Uterus (tissue), 4 donors: ENCODE measurements around the gene MSMP. TPM values are rescaled to one million over a fixed set of nuclear protein-coding genes. Genes with fewer than 3 reads are reported as not detected.

Source experiments
- DNase-seq, 2 donors: peaks; one replicate each; pipeline ENCODE4 v3.0.0-alpha.2; 2019 to 2020
- H3K27ac ChIP-seq, 2 donors: fragments of 200-600 bp; sonication (generic); 1 replicate in 1 of 2; 2 replicates in 1 of 2; pipeline ENCODE4 v1.5.1; 2016 to 2018
- H3K27me3 ChIP-seq, 2 donors: fragments of 200-600 bp; sonication (generic); one replicate each; pipeline ENCODE4 v1.5.1; 2018 to 2019; ENCODE audit warnings: control low read depth in 1 of 2
- H3K36me3 ChIP-seq, 2 donors: fragments of 200-600 bp; sonication (generic); one replicate each; pipeline ENCODE4 v1.5.1; 2019; ENCODE audit warnings: control low read depth in 1 of 2
- H3K4me1 ChIP-seq, 2 donors: fragments of 200-600 bp; sonication (generic); one replicate each; pipeline ENCODE4 v1.5.1; 2018 to 2019; ENCODE audit warnings: control low read depth in 1 of 2
- H3K4me3 ChIP-seq, 2 donors: fragments of 200-600 bp; sonication (generic); 1 replicate in 1 of 2; 2 replicates in 1 of 2; pipeline ENCODE4 v1.5.1; 2018 to 2019; ENCODE audit warnings: mild to moderate bottlenecking in 1 of 2
- H3K9me3 ChIP-seq, 2 donors: fragments of 200-600 bp; sonication (generic); one replicate each; pipeline ENCODE4 v1.5.1; 2019; ENCODE audit warnings: control low read depth in 1 of 2
- CTCF ChIP-seq, 4 experiments: fragments of 200-600 bp in 2 of 4; fragments of 450-650 bp in 2 of 4; sonication (generic) in 2 of 4; IDR thresholded peaks; one replicate each; pipeline ENCODE4 v1.5.1; 2016 to 2019; ENCODE audit warnings: antibody characterized with exemption in 4 of 4, mild to moderate bottlenecking in 2 of 4, moderate library complexity in 1 of 4
- POLR2A ChIP-seq, 2 donors: fragments of 450-650 bp; IDR thresholded peaks; one replicate each; pipeline ENCODE4 v1.6.1; 2016; ENCODE audit warnings: antibody characterized with exemption in 2 of 2, mild to moderate bottlenecking in 1 of 2, moderate library complexity in 1 of 2
- intact Hi-C: fragments of 100-400 bp; cut with DNase I; formaldehyde crosslinking; loops from one replicate; pipeline ENCODE4 v1.15.1; 2023; ENCODE audit warnings: low total_unique reads
- total RNA-seq, 4 donors: library from RNA; depleted of rRNA in 3 of 4; stranded (reverse); fragments of >200 nt in 3 of 4; gene quantifications; one replicate each; pipeline versions ENCODE4 v1.1.0 to v1.2.4, GENCODE V29; 2014 to 2023
- donor health status: DM: yes; HTN: yes; CAD: no.

MSMP gene
- total RNA-seq, 4 donors from 2014 or later: not detected

- Histone ChIP-seq H3K27ac (no peak overlapping the region), H3K4me3 (no peak overlapping the region), H3K36me3 (no peaks in the 10 kb centered on the region), H3K4me1 (no peaks in the 10 kb centered on the region), H3K27me3 (no peaks in the 10 kb centered on the region), H3K9me3 (no peaks in the 10 kb centered on the region)
- intact Hi-C loops: no loop called here
- no peak for TF ChIP-seq CTCF (IDR thresholded peaks at IDR 0.05)
- TF ChIP-seq POLR2A (IDR thresholded peaks at IDR 0.05): no peak
- DNase-seq: no peak
These were observed 30.6 kb downstream of the MSMP start for GRCh38 chr9:35723426-35723825.

- Histone ChIP-seq H3K27ac (no peak overlapping the region), H3K4me3 (no peak overlapping the region), H3K36me3 (no peaks in the 10 kb centered on the region), H3K4me1 (no peaks in the 10 kb centered on the region), H3K9me3 (no peaks in the 10 kb centered on the region), H3K27me3 (no peaks in the 10 kb centered on the region)
- TF ChIP-seq CTCF (IDR thresholded peaks at IDR 0.05) (no peak), POLR2A (IDR thresholded peaks at IDR 0.05) (no peak)
- DNase-seq: no peak
- intact Hi-C loops: no loop called here
These were observed 34.5 kb downstream of the MSMP start for GRCh38 chr9:35719546-35719945.

- no peaks in the 10 kb centered on the region for H3K27me3 ChIP-seq
- DNase-seq: no peak
- H3K9me3 ChIP-seq: no peaks in the 10 kb centered on the region
- no peaks in the 10 kb centered on the region for H3K36me3 ChIP-seq
- intact Hi-C loops: no loop called here
- no peak for TF ChIP-seq POLR2A (IDR thresholded peaks at IDR 0.05)
- TF ChIP-seq CTCF (IDR thresholded peaks at IDR 0.05): no peak
- no peak overlapping the region for H3K27ac ChIP-seq
- no peak overlapping the region for H3K4me3 ChIP-seq
- no peaks in the 10 kb centered on the region for H3K4me1 ChIP-seq
These were observed 35.2 kb downstream of the MSMP start for GRCh38 chr9:35718721-35719511.

GRCh38 chr9:35717132-35717870, 36.8 kb downstream of the MSMP start:
- Histone ChIP-seq H3K36me3 (no peaks in the 10 kb centered on the region), H3K4me3 (no peak overlapping the region), H3K27me3 (no peaks in the 10 kb centered on the region), H3K9me3 (no peaks in the 10 kb centered on the region), H3K27ac (no peak overlapping the region), H3K4me1 (no peaks in the 10 kb centered on the region)
- intact Hi-C loops: no loop called here
- TF ChIP-seq POLR2A (IDR thresholded peaks at IDR 0.05) (no peak), CTCF (IDR thresholded peaks at IDR 0.05) (no peak)
- DNase-seq: no peak

GRCh38 chr9:35716230-35716629, 37.8 kb downstream of the MSMP start:
- intact Hi-C loops: no loop called here
- no peaks in the 10 kb centered on the region for H3K4me1 ChIP-seq
- no peaks in the 10 kb centered on the region for H3K27me3 ChIP-seq
- H3K27ac ChIP-seq: no peak overlapping the region
- H3K36me3 ChIP-seq: no peaks in the 10 kb centered on the region
- H3K9me3 ChIP-seq: no peaks in the 10 kb centered on the region
- TF ChIP-seq CTCF (IDR thresholded peaks at IDR 0.05): no peak
- TF ChIP-seq POLR2A (IDR thresholded peaks at IDR 0.05): no peak
- no peak overlapping the region for H3K4me3 ChIP-seq
- no peak for DNase-seq
